Gastroesophageal sphincter (tissue), 3 donors: ENCODE data around the gene GATAD2A.

ENCODE experiments used
- CTCF ChIP-seq, 4 experiments: fragments of 200-600 bp in 2 of 4; fragments of 450-650 bp in 2 of 4; sonication (generic) in 1 of 4; IDR thresholded peaks; one replicate each; pipeline ENCODE4 v1.5.1; 2017 to 2019; ENCODE audit warnings: antibody characterized with exemption in 4 of 4, mild to moderate bottlenecking in 2 of 4, moderate library complexity in 2 of 4
- EP300 ChIP-seq: sonication (generic); formaldehyde crosslinking; IDR thresholded peaks from one replicate; pipeline ENCODE4 v1.6.1; 2017; ENCODE audit warnings: antibody characterized with exemption, mild to moderate bottlenecking
- POLR2A ChIP-seq, 2 donors: fragments of 450-650 bp; IDR thresholded peaks; one replicate each; pipeline ENCODE4 v1.6.1; 2017; ENCODE audit warnings: antibody characterized with exemption in 2 of 2, mild to moderate bottlenecking in 2 of 2, moderate library complexity in 1 of 2
- POLR2AphosphoS5 ChIP-seq: sonication (generic); formaldehyde crosslinking; IDR thresholded peaks from one replicate; pipeline ENCODE4 v1.6.1; 2017; ENCODE audit warnings: antibody characterized with exemption

- TF ChIP-seq CTCF (IDR thresholded peaks at IDR 0.05), result no peak
- TF ChIP-seq POLR2A (IDR thresholded peaks at IDR 0.05), result no peak
- no peak for TF ChIP-seq POLR2AphosphoS5
- TF ChIP-seq EP300, result no peak
These were observed 40.5 kb downstream of the GATAD2A start for GRCh38 chr19:19445911-19446361.
